Tibial nerve (tissue), 4 donors: ENCODE measurements around the gene PRR5. TPM values are rescaled to one million over a fixed set of nuclear protein-coding genes. Genes with fewer than 3 reads are reported as not detected.

ENCODE experiments used
- DNase-seq, 2 donors: peaks; one replicate each; pipeline ENCODE4 v3.0.0-alpha.2; 2019; ENCODE audit warnings: low spot score in 2 of 2
- H3K27ac ChIP-seq, 4 donors: fragments of 200-600 bp; sonication (generic) in 3 of 4; one replicate each; pipeline ENCODE4 v1.5.1; 2017 to 2019; ENCODE audit warnings: mild to moderate bottlenecking in 1 of 4
- H3K27me3 ChIP-seq, 2 donors: fragments of 200-600 bp; sonication (generic) in 1 of 2; one replicate each; pipeline versions ENCODE4 v1.5.1 to v1.6.0; 2017 to 2019
- H3K36me3 ChIP-seq, 3 donors: fragments of 200-600 bp; sonication (generic); one replicate each; pipeline ENCODE4 v1.5.1; 2018 to 2019
- H3K4me1 ChIP-seq, 4 donors: fragments of 200-600 bp; sonication (generic) in 3 of 4; one replicate each; pipeline ENCODE4 v1.5.1; 2017 to 2019
- H3K4me3 ChIP-seq, 4 donors: fragments of 200-600 bp; sonication (generic) in 3 of 4; one replicate each; pipeline ENCODE4 v1.5.1; 2017 to 2019; ENCODE audit warnings: mild to moderate bottlenecking in 1 of 4, moderate library complexity in 1 of 4
- H3K9me3 ChIP-seq, 4 donors: fragments of 200-600 bp; sonication (generic) in 3 of 4; one replicate each; pipeline ENCODE4 v1.5.1; 2017 to 2019
- CTCF ChIP-seq, 5 experiments: fragments of 200-600 bp in 3 of 5; fragments of 450-650 bp in 2 of 5; sonication (generic) in 3 of 5; IDR thresholded peaks; one replicate each; pipeline ENCODE4 v1.5.1; 2016 to 2019; ENCODE audit warnings: antibody characterized with exemption in 5 of 5, mild to moderate bottlenecking in 3 of 5, moderate library complexity in 2 of 5
- EP300 ChIP-seq, 2 donors: sonication (generic); formaldehyde crosslinking; IDR thresholded peaks; one replicate each; pipeline ENCODE4 v1.6.1; 2017; ENCODE audit warnings: antibody characterized with exemption in 2 of 2, mild to moderate bottlenecking in 1 of 2
- POLR2A ChIP-seq, 2 donors: fragments of 450-650 bp; IDR thresholded peaks; one replicate each; pipeline ENCODE4 v1.6.1; 2017; ENCODE audit warnings: antibody characterized with exemption in 2 of 2, mild to moderate bottlenecking in 2 of 2, moderate library complexity in 2 of 2
- WGBS, 2 donors: methylation state at CpG; one replicate each; pipeline ENCODE4 v1.1.5; 2018; 5-methylcytosine and 5-hydroxymethylcytosine counted together
- total RNA-seq, 4 donors: library from RNA; depleted of rRNA; stranded (reverse); fragments of >200 nt; gene quantifications; one replicate each; pipeline ENCODE4 v1.1.0, GENCODE V29; 2016

The PRR5 gene
- total RNA-seq, 4 donors from 2014 or later, result 40.4 to 68.4 (median 42.5) TPM

GRCh38 chr22:44729391-44730021, 27.5 kb downstream of the PRR5 start:
- H3K4me1 ChIP-seq, result peaks cover 0 to 30% (median 10%) of the 10 kb centered on the region in 4 donors
- TF ChIP-seq POLR2A (IDR thresholded peaks at IDR 0.05), result peak in 1 of 2 donors; percentile 7
- peak in 4 of 5 experiments; percentile 6 to 63 (median 34) for TF ChIP-seq CTCF (IDR thresholded peaks at IDR 0.05)
- TF ChIP-seq EP300 (IDR thresholded peaks at IDR 0.05), result peak in 1 of 2 donors; percentile 73
- no peaks in the 10 kb centered on the region for H3K27me3 ChIP-seq
- DNase-seq, result peak in 1 of 2 donors; percentile 19
- H3K36me3 ChIP-seq, result peaks cover 0 to 7% (median 0%) of the 10 kb centered on the region in 3 donors
- H3K9me3 ChIP-seq, result no peaks in the 10 kb centered on the region
- 14 to 37% methylated on average over 20 to 26 of the region's 39 CpGs for WGBS, 2 donors
- H3K4me3 ChIP-seq, result peak overlapping the region in 2 of 4 donors; percentile 18 to 29
- peak overlapping the region; percentile 35 to 85 (median 62) for H3K27ac ChIP-seq

GRCh38 chr22:44730022-44730393, 28.0 kb downstream of the PRR5 start:
- WGBS, 2 donors, result 24 to 33% methylated on average over 10 to 13 of the region's 14 CpGs
- Histone ChIP-seq H3K4me1 (peaks cover 0 to 30% (median 10%) of the 10 kb centered on the region in 4 donors), H3K27ac (peak overlapping the region in 3 of 4 donors; percentile 35 to 85 (median 63)), H3K9me3 (no peaks in the 10 kb centered on the region), H3K36me3 (peaks cover 0 to 7% (median 0%) of the 10 kb centered on the region in 3 donors), H3K27me3 (no peaks in the 10 kb centered on the region), H3K4me3 (peak overlapping the region in 2 of 4 donors; percentile 18 to 29)
- no peak for DNase-seq
- peak in 2 of 5 experiments; percentile 0 to 18 for TF ChIP-seq CTCF (IDR thresholded peaks at IDR 0.05)
- no peak for TF ChIP-seq POLR2A (IDR thresholded peaks at IDR 0.05)
- TF ChIP-seq EP300 (IDR thresholded peaks at IDR 0.05), result no peak

- TF ChIP-seq POLR2A (IDR thresholded peaks at IDR 0.05) (no peak), EP300 (IDR thresholded peaks at IDR 0.05) (no peak), CTCF (IDR thresholded peaks at IDR 0.05) (no peak)
- Histone ChIP-seq H3K27ac (peak overlapping the region in 2 of 4 donors; percentile 63 to 85), H3K27me3 (no peaks in the 10 kb centered on the region), H3K4me3 (no peak overlapping the region), H3K4me1 (peaks cover 0 to 30% (median 10%) of the 10 kb centered on the region in 4 donors), H3K9me3 (no peaks in the 10 kb centered on the region), H3K36me3 (peaks cover 0 to 7% (median 0%) of the 10 kb centered on the region in 3 donors)
- DNase-seq, result no peak
- 77 to 88% methylated on average over 14 to 19 of the region's 19 CpGs for WGBS, 2 donors
Observed at GRCh38 chr22:44730490-44731356, 28.7 kb downstream of the PRR5 start.

GRCh38 chr22:44731357-44731970, 29.5 kb downstream of the PRR5 start:
- H3K36me3 ChIP-seq, result peaks cover 0 to 5% (median 0%) of the 10 kb centered on the region in 3 donors
- no peaks in the 10 kb centered on the region for H3K27me3 ChIP-seq
- no peak for DNase-seq
- WGBS, 2 donors, result 67 to 70% methylated on average over 2 to 5 of the region's 7 CpGs
- H3K27ac ChIP-seq, result no peak overlapping the region
- no peak overlapping the region for H3K4me3 ChIP-seq
- TF ChIP-seq CTCF (IDR thresholded peaks at IDR 0.05), result no peak
- TF ChIP-seq EP300 (IDR thresholded peaks at IDR 0.05), result no peak
- no peak for TF ChIP-seq POLR2A (IDR thresholded peaks at IDR 0.05)
- H3K4me1 ChIP-seq, result peaks cover 0 to 30% (median 10%) of the 10 kb centered on the region in 4 donors
- no peaks in the 10 kb centered on the region for H3K9me3 ChIP-seq
